ENCODE results near the gene DAO. TPM values are rescaled to one million over a fixed set of nuclear protein-coding genes. Genes with fewer than 3 reads are reported as not detected.

DAO gene
- total and polyA plus RNA-seq, 3 donors from 2014 or later = 0.46 to 0.81 (median 0.79) TPM

DNA sequence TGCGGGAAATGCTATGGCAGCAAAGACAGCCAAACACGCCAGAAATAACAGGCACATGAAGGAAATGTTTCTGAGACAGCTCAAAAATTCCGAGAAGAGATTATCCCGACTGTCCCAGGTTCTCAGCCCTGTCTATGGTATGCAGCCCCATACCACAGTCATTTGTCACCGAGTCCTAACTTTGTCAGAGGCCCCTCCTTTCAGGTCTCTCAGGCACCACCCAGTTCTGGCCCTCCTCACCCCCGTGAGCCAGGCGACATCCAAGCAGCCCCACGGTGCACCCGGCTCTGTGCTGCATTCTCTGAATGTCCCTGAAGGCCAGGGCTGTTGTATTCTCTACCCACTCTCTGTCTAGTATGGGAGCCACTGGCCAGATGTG lies 46.5 kb upstream of the DAO start:
- H3K9me3 ChIP-seq = no peaks in the 10 kb centered on the region
- H3K4me3 ChIP-seq = no peak overlapping the region
- intact Hi-C loops (cut with DNase I; ENCODE audit: low total_unique reads) = no loop called here
- DNase-seq = no peak
- WGBS, 2 donors = 23 to 46% methylated on average over 9 of the region's 9 CpGs
- H3K27me3 ChIP-seq = no peaks in the 10 kb centered on the region
- H3K4me1 ChIP-seq = peaks cover 35% of the 10 kb centered on the region
- TF ChIP-seq, protein P1, sequence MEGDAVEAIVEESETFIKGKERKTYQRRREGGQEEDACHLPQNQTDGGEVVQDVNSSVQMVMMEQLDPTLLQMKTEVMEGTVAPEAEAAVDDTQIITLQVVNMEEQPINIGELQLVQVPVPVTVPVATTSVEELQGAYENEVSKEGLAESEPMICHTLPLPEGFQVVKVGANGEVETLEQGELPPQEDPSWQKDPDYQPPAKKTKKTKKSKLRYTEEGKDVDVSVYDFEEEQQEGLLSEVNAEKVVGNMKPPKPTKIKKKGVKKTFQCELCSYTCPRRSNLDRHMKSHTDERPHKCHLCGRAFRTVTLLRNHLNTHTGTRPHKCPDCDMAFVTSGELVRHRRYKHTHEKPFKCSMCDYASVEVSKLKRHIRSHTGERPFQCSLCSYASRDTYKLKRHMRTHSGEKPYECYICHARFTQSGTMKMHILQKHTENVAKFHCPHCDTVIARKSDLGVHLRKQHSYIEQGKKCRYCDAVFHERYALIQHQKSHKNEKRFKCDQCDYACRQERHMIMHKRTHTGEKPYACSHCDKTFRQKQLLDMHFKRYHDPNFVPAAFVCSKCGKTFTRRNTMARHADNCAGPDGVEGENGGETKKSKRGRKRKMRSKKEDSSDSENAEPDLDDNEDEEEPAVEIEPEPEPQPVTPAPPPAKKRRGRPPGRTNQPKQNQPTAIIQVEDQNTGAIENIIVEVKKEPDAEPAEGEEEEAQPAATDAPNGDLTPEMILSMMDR (IDR thresholded peaks at IDR 0.05) = no peak
- no peak for TF ChIP-seq POLR2A (IDR thresholded peaks at IDR 0.05)
- H3K27ac ChIP-seq = peak overlapping the region; percentile 29 to 75
- no peaks in the 10 kb centered on the region for H3K36me3 ChIP-seq (ENCODE audit: low read depth, missing control alignments)

DNA sequence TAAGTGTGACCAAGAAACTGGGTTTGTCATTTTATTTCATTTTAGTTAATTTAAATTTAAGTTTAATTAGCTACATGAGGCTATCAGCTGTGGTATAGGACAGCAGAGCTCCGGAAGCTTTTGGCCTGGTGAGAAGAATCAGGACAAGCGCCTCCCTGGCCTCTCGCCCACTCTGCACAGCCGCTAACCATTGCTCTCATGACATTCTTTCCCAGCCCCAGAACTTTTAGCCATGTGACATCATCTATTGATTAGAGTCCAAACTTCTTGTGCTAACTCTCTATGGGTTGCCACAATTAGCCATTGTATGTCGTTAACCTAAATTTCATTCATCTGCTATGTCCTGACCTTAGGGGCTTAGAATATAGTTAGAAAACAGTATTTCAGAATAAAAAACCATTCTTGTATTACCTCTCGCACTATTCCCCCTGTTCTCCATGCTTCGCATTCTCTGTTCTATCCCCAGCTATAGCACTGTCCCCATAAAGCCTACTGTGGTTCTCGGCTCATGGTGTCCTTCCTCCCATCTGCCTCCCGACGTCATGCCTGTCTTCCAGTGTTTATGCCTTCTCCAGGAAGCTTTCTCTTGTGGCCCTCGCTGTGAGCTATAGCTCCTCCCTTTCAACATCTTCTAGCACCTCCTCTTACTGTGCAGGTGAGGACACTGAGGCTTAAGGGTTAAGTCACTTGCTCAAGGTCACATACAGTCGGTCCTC lies 46.0 kb upstream of the DAO start:
- no peaks in the 10 kb centered on the region for H3K9me3 ChIP-seq
- WGBS, 2 donors = 65 to 69% methylated on average over 12 of the region's 12 CpGs
- H3K4me1 ChIP-seq = peaks cover 40% of the 10 kb centered on the region

DNA sequence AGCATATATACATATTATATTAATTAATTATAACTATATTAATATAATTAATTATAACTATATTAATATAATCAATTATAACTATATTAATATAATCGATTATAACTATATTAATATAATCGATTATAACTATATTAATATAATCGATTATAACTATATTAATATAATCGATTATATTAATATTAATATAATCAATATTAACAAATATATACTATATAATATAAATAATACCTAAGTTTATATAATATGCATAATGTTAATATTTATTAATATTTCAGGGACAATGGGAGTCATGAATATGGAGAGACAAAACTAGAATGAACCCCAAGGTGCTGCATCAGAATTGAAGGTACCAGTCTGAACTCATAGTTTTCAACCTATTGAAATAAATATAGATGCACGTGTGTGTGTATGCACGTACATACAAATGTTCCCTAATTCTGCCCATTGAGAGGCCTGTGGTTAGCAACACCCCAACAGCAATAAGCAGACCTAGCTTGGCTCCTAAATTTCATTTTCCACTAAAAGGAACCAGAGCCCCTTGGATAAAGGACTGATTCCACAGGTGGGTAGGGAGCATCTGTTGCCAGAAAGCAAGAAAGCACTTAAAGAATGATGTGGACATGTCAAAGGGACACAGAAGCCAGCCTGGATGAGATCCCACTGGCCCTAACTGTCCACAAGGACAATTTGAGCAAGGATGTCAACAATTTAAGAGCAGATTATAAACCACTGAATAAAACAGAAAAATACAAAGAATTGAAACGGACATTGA lies 43.8 kb upstream of the DAO start:
- DNase-seq = no peak
- Histone ChIP-seq H3K4me3 (no peak overlapping the region), H3K9me3 (no peaks in the 10 kb centered on the region), H3K36me3 (ENCODE audit: low read depth, missing control alignments) (no peaks in the 10 kb centered on the region), H3K4me1 (peaks cover 62% of the 10 kb centered on the region), H3K27ac (peak overlapping the region in 1 of 2 donors; percentile 85), H3K27me3 (no peaks in the 10 kb centered on the region)
- intact Hi-C loops (cut with DNase I; ENCODE audit: low total_unique reads) = no loop called here
- 76 to 78% methylated on average over 7 of the region's 7 CpGs for WGBS, 2 donors
- no peak for TF ChIP-seq POLR2A (IDR thresholded peaks at IDR 0.05)
- TF ChIP-seq, protein P1 (IDR thresholded peaks at IDR 0.05) = no peak

More for the DNA sequence above, 46.0 kb upstream of the DAO start:
- peak overlapping the region; percentile 29 to 75 for H3K27ac ChIP-seq
- H3K4me3 ChIP-seq = no peak overlapping the region
- TF ChIP-seq, protein P1 (IDR thresholded peaks at IDR 0.05) = no peak
- TF ChIP-seq POLR2A (IDR thresholded peaks at IDR 0.05) = no peak
- no peak for DNase-seq
- no peaks in the 10 kb centered on the region for H3K36me3 ChIP-seq (ENCODE audit: low read depth, missing control alignments)
- no peaks in the 10 kb centered on the region for H3K27me3 ChIP-seq
- intact Hi-C loops (cut with DNase I; ENCODE audit: low total_unique reads) = no loop called here

DNA sequence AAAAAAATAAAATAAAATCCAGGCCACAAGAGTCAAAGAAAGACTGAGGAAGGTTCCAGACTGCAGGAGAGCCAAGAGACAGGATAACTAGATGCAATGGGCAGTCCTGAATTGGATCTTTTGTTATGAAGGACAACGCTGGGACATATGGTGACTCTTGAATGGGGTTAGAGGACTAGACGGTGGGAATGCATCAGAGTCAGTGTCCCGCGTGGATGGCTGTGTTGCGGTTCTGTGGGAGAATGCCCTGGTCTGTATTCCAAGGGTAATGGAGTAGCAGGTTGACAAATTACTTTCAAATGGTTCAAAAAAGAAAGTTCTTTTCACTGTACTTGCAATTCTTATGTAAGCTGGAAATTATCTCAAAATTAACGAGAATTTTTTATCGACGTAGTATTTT lies 42.7 kb upstream of the DAO start:
- WGBS, 2 donors = 81% methylated on average over 8 of the region's 8 CpGs
- TF ChIP-seq, protein P1 (IDR thresholded peaks at IDR 0.05) = no peak
- TF ChIP-seq POLR2A (IDR thresholded peaks at IDR 0.05) = no peak
- intact Hi-C loops (cut with DNase I; ENCODE audit: low total_unique reads) = no loop called here
- H3K4me3 ChIP-seq = no peak overlapping the region
- H3K27ac ChIP-seq = peak overlapping the region; percentile 85
- no peaks in the 10 kb centered on the region for H3K36me3 ChIP-seq (ENCODE audit: low read depth, missing control alignments)
- peaks cover 61% of the 10 kb centered on the region for H3K4me1 ChIP-seq
- no peaks in the 10 kb centered on the region for H3K27me3 ChIP-seq
- no peaks in the 10 kb centered on the region for H3K9me3 ChIP-seq
- no peak for DNase-seq

Data from testis (tissue), 3 donors.